ENCODE results near the gene PRF1. TPM values are rescaled to one million over a fixed set of nuclear protein-coding genes. Genes with fewer than 3 reads are reported as not detected.

Gene PRF1
- total and polyA plus RNA-seq, 2 donors from 2014 or later, result 1.4 to 8.8 TPM

DNA sequence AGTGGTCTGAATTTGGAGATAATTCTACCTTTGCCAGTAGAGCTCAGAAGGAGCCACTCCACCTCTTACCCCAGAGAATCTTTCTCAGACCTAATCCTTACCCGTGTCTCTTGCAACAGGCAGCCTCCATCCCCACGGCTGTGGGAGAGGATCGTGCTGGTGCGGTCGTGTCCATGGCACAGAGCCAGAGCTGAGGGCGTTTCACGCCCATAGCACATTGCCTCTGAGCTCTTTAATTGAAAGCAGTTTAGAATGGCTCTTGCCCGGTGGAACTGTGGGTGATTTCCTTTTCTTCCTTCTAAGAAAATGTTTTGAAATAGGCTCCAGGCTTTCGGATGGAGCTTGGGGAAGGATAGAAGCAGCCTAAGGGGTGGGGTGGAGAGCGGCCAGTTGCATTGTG lies 41.5 kb downstream of the PRF1 start:
- FAIRE-seq (no peak), DNase-seq (peak in 2 of 5 donors; percentile 41 to 43)
- Histone ChIP-seq H3K27me3 (ENCODE audit: control insufficient read depth, insufficient read depth, low read length) (no peaks in the 10 kb centered on the region), H3K4me3 (ENCODE audit: low read length in 3 of 3) (no peak overlapping the region), H3K36me3 (ENCODE audit: control insufficient read depth in 2 of 3, insufficient read depth in 3 of 3, low read length in 3 of 3) (no peaks in the 10 kb centered on the region), H3K9me3 (ENCODE audit: control insufficient read depth in 2 of 3, insufficient read depth in 1 of 3, low read length in 3 of 3) (no peaks in the 10 kb centered on the region), H3K27ac (ENCODE audit: low read depth in 2 of 2, low read length in 2 of 2) (no peak overlapping the region), H3K9ac (ENCODE audit: low read length in 3 of 3) (no peak overlapping the region), H3K4me1 (ENCODE audit: control insufficient read depth in 2 of 3, insufficient read depth in 2 of 3, low read depth in 1 of 3, low read length in 3 of 3) (peaks cover 0 to 3% (median 0%) of the 10 kb centered on the region in 3 donors)
- intact Hi-C loops (cut with DNase I), result loop anchor here (10.0 kb wide), 1 partner anchor 314 kb away; no protein-coding TSS in a partner anchor
- TF ChIP-seq, protein P1, sequence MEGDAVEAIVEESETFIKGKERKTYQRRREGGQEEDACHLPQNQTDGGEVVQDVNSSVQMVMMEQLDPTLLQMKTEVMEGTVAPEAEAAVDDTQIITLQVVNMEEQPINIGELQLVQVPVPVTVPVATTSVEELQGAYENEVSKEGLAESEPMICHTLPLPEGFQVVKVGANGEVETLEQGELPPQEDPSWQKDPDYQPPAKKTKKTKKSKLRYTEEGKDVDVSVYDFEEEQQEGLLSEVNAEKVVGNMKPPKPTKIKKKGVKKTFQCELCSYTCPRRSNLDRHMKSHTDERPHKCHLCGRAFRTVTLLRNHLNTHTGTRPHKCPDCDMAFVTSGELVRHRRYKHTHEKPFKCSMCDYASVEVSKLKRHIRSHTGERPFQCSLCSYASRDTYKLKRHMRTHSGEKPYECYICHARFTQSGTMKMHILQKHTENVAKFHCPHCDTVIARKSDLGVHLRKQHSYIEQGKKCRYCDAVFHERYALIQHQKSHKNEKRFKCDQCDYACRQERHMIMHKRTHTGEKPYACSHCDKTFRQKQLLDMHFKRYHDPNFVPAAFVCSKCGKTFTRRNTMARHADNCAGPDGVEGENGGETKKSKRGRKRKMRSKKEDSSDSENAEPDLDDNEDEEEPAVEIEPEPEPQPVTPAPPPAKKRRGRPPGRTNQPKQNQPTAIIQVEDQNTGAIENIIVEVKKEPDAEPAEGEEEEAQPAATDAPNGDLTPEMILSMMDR (IDR thresholded peaks at IDR 0.05; ENCODE audit: borderline replicate concordance, extremely low read depth, insufficient read depth), result no peak

DNA sequence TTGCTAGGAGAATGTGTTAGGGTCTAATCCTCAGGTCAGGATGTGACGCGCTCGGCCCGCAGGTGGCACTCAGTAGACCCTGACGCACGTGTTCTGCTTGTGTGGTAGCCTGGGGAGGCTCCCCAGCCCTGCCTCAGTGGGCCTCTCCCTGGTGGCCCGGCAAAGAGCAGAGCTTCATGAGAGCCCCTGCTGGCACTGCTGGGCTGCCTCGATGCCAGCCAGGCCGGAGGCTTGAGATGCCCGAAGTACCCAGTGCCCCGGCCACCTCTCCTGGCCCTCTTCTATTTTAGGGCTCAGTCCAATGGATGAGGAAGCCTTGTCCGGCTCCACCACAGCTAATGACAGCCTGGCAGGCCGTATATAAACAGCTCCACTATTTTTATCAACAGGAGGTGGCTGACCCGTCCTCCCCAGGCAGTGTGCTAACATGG lies 42.0 kb downstream of the PRF1 start:
- Histone ChIP-seq H3K27me3 (ENCODE audit: control insufficient read depth, insufficient read depth, low read length) (no peaks in the 10 kb centered on the region), H3K9ac (ENCODE audit: low read length in 3 of 3) (no peak overlapping the region), H3K4me1 (ENCODE audit: control insufficient read depth in 2 of 3, insufficient read depth in 2 of 3, low read depth in 1 of 3, low read length in 3 of 3) (peaks cover 0 to 3% (median 0%) of the 10 kb centered on the region in 3 donors), H3K36me3 (ENCODE audit: control insufficient read depth in 2 of 3, insufficient read depth in 3 of 3, low read length in 3 of 3) (no peaks in the 10 kb centered on the region), H3K27ac (ENCODE audit: low read depth in 2 of 2, low read length in 2 of 2) (no peak overlapping the region), H3K9me3 (ENCODE audit: control insufficient read depth in 2 of 3, insufficient read depth in 1 of 3, low read length in 3 of 3) (no peaks in the 10 kb centered on the region), H3K4me3 (ENCODE audit: low read length in 3 of 3) (no peak overlapping the region)
- intact Hi-C loops (cut with DNase I), result loop anchor here (10.0 kb wide), 1 partner anchor 314 kb away; no protein-coding TSS in a partner anchor
- DNase-seq (peak in 2 of 5 donors; percentile 29 to 31), FAIRE-seq (no peak)
- TF ChIP-seq, protein P1 (IDR thresholded peaks at IDR 0.05; ENCODE audit: borderline replicate concordance, extremely low read depth, insufficient read depth), result no peak

DNA sequence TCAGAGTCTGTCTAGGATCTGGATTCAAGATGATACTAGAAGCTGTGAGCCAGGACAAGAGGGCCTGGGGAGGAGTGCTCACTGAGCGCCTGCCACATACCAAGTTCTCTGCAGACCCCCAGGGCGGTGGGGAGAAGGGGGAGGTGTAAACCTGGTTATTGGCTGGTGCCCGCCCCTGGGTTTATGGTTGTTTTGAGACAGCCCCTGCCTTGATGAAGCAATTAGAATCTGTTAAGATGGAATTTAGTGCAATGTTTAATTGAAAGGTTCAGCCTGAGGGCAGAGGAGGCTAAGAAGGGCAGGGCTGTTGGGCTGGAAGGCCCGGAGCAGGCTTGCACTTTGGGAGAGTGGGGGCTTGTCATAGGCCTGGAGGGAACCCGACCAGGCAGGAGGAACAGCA lies 42.7 kb downstream of the PRF1 start:
- Histone ChIP-seq H3K27me3 (ENCODE audit: control insufficient read depth, insufficient read depth, low read length) (no peaks in the 10 kb centered on the region), H3K36me3 (ENCODE audit: control insufficient read depth in 2 of 3, insufficient read depth in 3 of 3, low read length in 3 of 3) (no peaks in the 10 kb centered on the region), H3K4me1 (ENCODE audit: control insufficient read depth in 2 of 3, insufficient read depth in 2 of 3, low read depth in 1 of 3, low read length in 3 of 3) (peaks cover 0 to 3% (median 0%) of the 10 kb centered on the region in 3 donors), H3K9me3 (ENCODE audit: control insufficient read depth in 2 of 3, insufficient read depth in 1 of 3, low read length in 3 of 3) (no peaks in the 10 kb centered on the region), H3K27ac (ENCODE audit: low read depth in 2 of 2, low read length in 2 of 2) (no peak overlapping the region), H3K4me3 (ENCODE audit: low read length in 3 of 3) (no peak overlapping the region), H3K9ac (ENCODE audit: low read length in 3 of 3) (no peak overlapping the region)
- DNase-seq, result peak in 1 of 5 donors; percentile 49
- intact Hi-C loops (cut with DNase I), result loop anchor here (10.0 kb wide), 1 partner anchor 315 kb away; no protein-coding TSS in a partner anchor
- FAIRE-seq, result no peak
- TF ChIP-seq, protein P1 (IDR thresholded peaks at IDR 0.05; ENCODE audit: borderline replicate concordance, extremely low read depth, insufficient read depth), result no peak

All from kidney (tissue), 14 donors.